HEK293T (cell line): ENCODE data around the gene DDHD1.

Experiments used
- CTCF ChIA-PET: fragments of 350-600 bp; formaldehyde crosslinking; extraction: SDS; loops from one replicate; lab custom pipeline; 2021; ENCODE audit warnings: antibody characterized with exemption, inconsistent platforms; lab: Yijun Ruan, JAX
- POLR2A ChIA-PET: fragments of 350-600 bp; formaldehyde crosslinking; extraction: SDS; loops from one replicate; lab custom pipeline; 2020; ENCODE audit warnings: antibody characterized with exemption, inconsistent platforms; lab: Yijun Ruan, JAX
- DNase-seq: peaks from one replicate; pipeline ENCODE4 v3.0.0; 2012; ENCODE audit warnings: mixed read lengths; ENCODE audit errors: extremely low spot score
- ARNT ChIP-seq: fragments of 450-650 bp; IDR thresholded peaks from 2 replicates; pipeline ENCODE4 v1.6.1; 2017; ENCODE audit warnings: mild to moderate bottlenecking
- BHLHE40 ChIP-seq: fragments of 450-650 bp; IDR thresholded peaks from 2 replicates; pipeline ENCODE4 v1.6.1; 2016; ENCODE audit warnings: mild to moderate bottlenecking, moderate library complexity, borderline replicate concordance
- CTBP1 ChIP-seq: fragments of 450-650 bp; IDR thresholded peaks from 2 replicates; pipeline ENCODE4 v1.6.1; 2016; ENCODE audit warnings: borderline replicate concordance
- ELF4 ChIP-seq: fragments of 450-650 bp; IDR thresholded peaks from 2 replicates; pipeline ENCODE4 v1.6.1; 2017; ENCODE audit warnings: antibody characterized with exemption
- FOXA1 ChIP-seq: fragments of 450-650 bp; IDR thresholded peaks from 2 replicates; pipeline ENCODE4 v1.6.1; 2016; ENCODE audit warnings: mild to moderate bottlenecking
- FOXK2 ChIP-seq: fragments of 450-650 bp; IDR thresholded peaks from 2 replicates; pipeline ENCODE4 v1.6.1; 2016; ENCODE audit warnings: mild to moderate bottlenecking
- FOXM1 ChIP-seq: fragments of 450-650 bp; IDR thresholded peaks from 2 replicates; pipeline ENCODE4 v1.6.1; 2017; ENCODE audit warnings: mild to moderate bottlenecking, borderline replicate concordance
- HDGF ChIP-seq: fragments of 450-650 bp; IDR thresholded peaks from 2 replicates; pipeline ENCODE4 v1.6.1; 2017; ENCODE audit warnings: antibody characterized with exemption, borderline replicate concordance
- L3MBTL2 ChIP-seq: fragments of 450-650 bp; conservative IDR thresholded peaks from 2 replicates; pipeline ENCODE4 v1.6.1; 2016; ENCODE audit warnings: mild to moderate bottlenecking
- LEF1 ChIP-seq: fragments of 450-650 bp; IDR thresholded peaks from 2 replicates; pipeline ENCODE4 v1.6.1; 2017; ENCODE audit warnings: mild to moderate bottlenecking, borderline replicate concordance
- NFRKB ChIP-seq: fragments of 450-650 bp; IDR thresholded peaks from 2 replicates; pipeline ENCODE4 v1.6.1; 2016; ENCODE audit warnings: mild to moderate bottlenecking, moderate library complexity
- PKNOX1 ChIP-seq: fragments of 450-650 bp; IDR thresholded peaks from 2 replicates; pipeline ENCODE4 v1.6.1; 2016
- SP1 ChIP-seq: fragments of 450-650 bp; IDR thresholded peaks from 2 replicates; pipeline ENCODE4 v1.6.1; 2017
- SUZ12 ChIP-seq: fragments of 450-650 bp; IDR thresholded peaks from 2 replicates; pipeline ENCODE4 v1.6.1; 2016; ENCODE audit warnings: mild to moderate bottlenecking
- TARDBP ChIP-seq: fragments of 450-650 bp; IDR thresholded peaks from 2 replicates; pipeline ENCODE4 v1.6.1; 2016
- ZNF384 ChIP-seq: fragments of 450-650 bp; IDR thresholded peaks from 2 replicates; pipeline ENCODE4 v1.6.1; 2016

The DDHD1 gene

GRCh38 chr14:53151523-53152183, 1.5 kb downstream of the DDHD1 start:
- POLR2A ChIA-PET, result interaction anchor here (0.6 to 2.9 kb wide), 9 partner anchors 15 to 259 kb away, joined by 3 to 17 read pairs (median 3); partner anchors contain the start of gene FERMT2
- CTCF ChIA-PET, result interaction anchor here (1.0 kb wide), 1 partner anchor 10 kb away, joined by 5 read pairs; no protein-coding TSS in a partner anchor
- DNase-seq, result peak; percentile 65
- no peak for TF ChIP-seq HDGF
- no peak for TF ChIP-seq BHLHE40
- no peak for TF ChIP-seq FOXA1
- TF ChIP-seq CTBP1, result no peak
- TF ChIP-seq PKNOX1, result no peak

- no peak for DNase-seq
- no peak for TF ChIP-seq LEF1
- no peak for TF ChIP-seq FOXA1
- TF ChIP-seq TARDBP, result no peak
- TF ChIP-seq L3MBTL2, result no peak
- TF ChIP-seq BHLHE40, result no peak
- no peak for TF ChIP-seq SUZ12
- ChIA-PET CTCF (interaction anchor here (0.6 kb wide), 1 partner anchor 154 kb away, joined by 3 read pairs; no protein-coding TSS in a partner anchor), POLR2A (interaction anchor here (0.7 kb wide), 1 partner anchor 68 kb away, joined by 4 read pairs; no protein-coding TSS in a partner anchor)
Measured at GRCh38 chr14:53149668-53150316, 3.3 kb downstream of the DDHD1 start.

- TF ChIP-seq TARDBP, result no peak
- TF ChIP-seq BHLHE40, result no peak
- TF ChIP-seq CTBP1, result no peak
- TF ChIP-seq NFRKB, result no peak
- TF ChIP-seq SUZ12, result no peak
- no peak for TF ChIP-seq L3MBTL2
- TF ChIP-seq ELF4, result no peak
- no peak for TF ChIP-seq ZNF384
- no peak for TF ChIP-seq PKNOX1
- no peak for TF ChIP-seq FOXM1
- no peak for TF ChIP-seq HDGF
- no peak for TF ChIP-seq FOXK2
- TF ChIP-seq LEF1, result no peak
- TF ChIP-seq FOXA1, result no peak
- CTCF ChIA-PET, result no interaction called here
- POLR2A ChIA-PET, result no interaction called here
- DNase-seq, result no peak
Measured at GRCh38 chr14:53148671-53149070, 4.5 kb downstream of the DDHD1 start.

GRCh38 chr14:53147893-53148292, 5.2 kb downstream of the DDHD1 start:
- no peak for DNase-seq
- CTCF ChIA-PET, result no interaction called here
- POLR2A ChIA-PET, result no interaction called here
- no peak for TF ChIP-seq ZNF384

GRCh38 chr14:53147208-53147607, 5.9 kb downstream of the DDHD1 start:
- TF ChIP-seq NFRKB (no peak), HDGF (no peak), SUZ12 (no peak), ARNT (no peak), BHLHE40 (no peak), LEF1 (no peak), PKNOX1 (no peak), FOXM1 (no peak), TARDBP (no peak), ZNF384 (no peak), L3MBTL2 (no peak), FOXK2 (no peak), SP1 (no peak)
- DNase-seq, result no peak
- ChIA-PET CTCF (no interaction called here), POLR2A (no interaction called here)

- CTCF ChIA-PET, result no interaction called here
- no peak for DNase-seq
- POLR2A ChIA-PET, result no interaction called here
- no peak for TF ChIP-seq FOXA1
- no peak for TF ChIP-seq BHLHE40
- no peak for TF ChIP-seq ELF4
- no peak for TF ChIP-seq ZNF384
- no peak for TF ChIP-seq HDGF
- no peak for TF ChIP-seq ARNT
- no peak for TF ChIP-seq PKNOX1
- no peak for TF ChIP-seq NFRKB
- no peak for TF ChIP-seq LEF1
- TF ChIP-seq FOXM1, result no peak
- TF ChIP-seq CTBP1, result no peak
- no peak for TF ChIP-seq SP1
- no peak for TF ChIP-seq SUZ12
- TF ChIP-seq L3MBTL2, result no peak
- TF ChIP-seq FOXK2, result no peak
Measured at GRCh38 chr14:53146739-53147138, 6.4 kb downstream of the DDHD1 start.
